Measurements from ENCODE around the gene SEMA6C. TPM values are rescaled to one million over a fixed set of nuclear protein-coding genes. Genes with fewer than 3 reads are reported as not detected.

SEMA6C gene
- total RNA-seq, 1 experiment from 2014 or later = 2.0 TPM

DNA sequence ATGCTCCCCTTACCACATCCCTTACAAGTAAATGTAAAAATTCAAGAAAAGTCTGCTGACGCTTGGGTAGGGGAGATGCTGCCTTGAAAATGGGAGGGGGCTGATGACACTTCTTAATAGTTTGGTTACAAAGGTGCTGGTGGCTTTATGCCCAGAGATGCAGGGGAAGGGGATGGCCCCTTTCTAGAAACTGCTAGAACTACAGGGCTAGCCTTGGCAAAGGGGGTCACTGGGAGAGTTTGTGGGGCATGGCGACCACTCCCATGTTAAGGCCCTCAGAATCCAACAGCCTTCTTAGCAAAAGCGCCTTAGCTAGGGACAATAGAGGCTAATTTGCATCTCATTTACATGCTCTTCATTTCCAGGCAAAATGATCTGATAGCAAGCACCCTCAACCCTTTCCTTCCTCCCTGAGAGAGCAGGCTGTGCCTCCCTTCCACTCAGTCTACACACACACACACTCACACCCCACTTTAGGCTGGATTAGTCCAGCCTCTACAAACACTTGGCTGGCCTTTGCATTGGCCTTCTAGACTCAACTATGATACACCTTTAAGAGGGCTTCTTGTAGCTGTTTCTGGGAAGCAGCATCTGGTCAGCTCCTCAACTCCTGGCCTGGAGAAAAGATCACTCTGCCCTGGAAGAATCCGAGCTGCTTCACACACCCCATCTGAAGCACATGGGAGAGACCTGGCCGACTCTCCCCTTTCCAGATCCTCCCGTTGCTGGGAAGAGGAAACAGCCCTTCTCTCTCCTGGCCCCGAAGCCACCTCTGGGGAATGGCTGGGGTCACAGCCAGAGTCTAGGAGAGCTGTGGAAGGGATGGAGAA lies 1.7 kb downstream of the SEMA6C start:
- no peak overlapping the region for H3K4me2 ChIP-seq (ENCODE audit: low read length)
- H3K79me2 ChIP-seq (ENCODE audit: low read length) = no peaks in the 10 kb centered on the region
- no peaks in the 10 kb centered on the region for H3K9me3 ChIP-seq (ENCODE audit: low read length)
- no TSS peak for BruUV-seq (replicated peaks)
- H3K9ac ChIP-seq (ENCODE audit: low read length) = no peak overlapping the region
- TF ChIP-seq EZH2phosphoT487 (IDR thresholded peaks at IDR 0.05; ENCODE audit: borderline replicate concordance, low read length) = no peak
- no peak for TF ChIP-seq EZH2 (IDR thresholded peaks at IDR 0.05; ENCODE audit: low read length, unreplicated experiment)
- TF ChIP-seq CTCF (conservative IDR thresholded peaks at IDR 0.05; ENCODE audit: low read depth, low read length) = no peak
- ChIA-PET POLR2A (ENCODE audit: unreplicated experiment) (no interaction called here), CTCF (interaction anchor here (0.5 to 1.7 kb wide), 2 partner anchors 45 to 71 kb away, joined by 4 to 5 read pairs; no protein-coding TSS in a partner anchor)
- DNase-seq (no peak), ATAC-seq (no peak)
- no peak overlapping the region for H2AFZ ChIP-seq (ENCODE audit: low read length)
- no peaks in the 10 kb centered on the region for H3F3A ChIP-seq (ENCODE audit: low read length, unreplicated experiment)
- H3K27me3 ChIP-seq (ENCODE audit: low read length) = no peaks in the 10 kb centered on the region
- H3K4me3 ChIP-seq (ENCODE audit: low read length) = no peak overlapping the region
- H3K9me2 ChIP-seq (replicated peaks; ENCODE audit: low read length) = no peaks in the 10 kb centered on the region
- H4K20me1 ChIP-seq (ENCODE audit: low read length) = no peaks in the 10 kb centered on the region
- intact Hi-C loops (cut with micrococcal nuclease) = loop anchor here (5.0 kb wide), 1 partner anchor 42 kb away; no protein-coding TSS in a partner anchor
- H3K36me3 ChIP-seq (ENCODE audit: low read depth, low read length) = no peaks in the 10 kb centered on the region
- H3K4me1 ChIP-seq (ENCODE audit: insufficient read depth, low read length) = peaks cover 8% of the 10 kb centered on the region; the same call in 1 of the 2 replicates
- H3K27ac ChIP-seq (ENCODE audit: low read length) = no peak overlapping the region

- Histone ChIP-seq H4K20me1 (ENCODE audit: low read length) (no peaks in the 10 kb centered on the region), H3K27ac (ENCODE audit: low read length) (no peak overlapping the region), H3K9ac (ENCODE audit: low read length) (no peak overlapping the region), H3K9me2 (replicated peaks; ENCODE audit: low read length) (no peaks in the 10 kb centered on the region), H3K9me3 (ENCODE audit: low read length) (no peaks in the 10 kb centered on the region), H3K36me3 (ENCODE audit: low read depth, low read length) (no peaks in the 10 kb centered on the region), H3F3A (ENCODE audit: low read length, unreplicated experiment) (no peaks in the 10 kb centered on the region), H3K4me3 (ENCODE audit: low read length) (no peak overlapping the region), H2AFZ (ENCODE audit: low read length) (no peak overlapping the region), H3K4me2 (ENCODE audit: low read length) (no peak overlapping the region), H3K79me2 (ENCODE audit: low read length) (no peaks in the 10 kb centered on the region), H3K4me1 (ENCODE audit: insufficient read depth, low read length) (peaks cover 8% of the 10 kb centered on the region; the same call in 1 of the 2 replicates), H3K27me3 (ENCODE audit: low read length) (no peaks in the 10 kb centered on the region)
- ATAC-seq (no peak), DNase-seq (no peak)
- no peak for TF ChIP-seq EZH2phosphoT487 (IDR thresholded peaks at IDR 0.05; ENCODE audit: borderline replicate concordance, low read length)
- TF ChIP-seq CTCF (conservative IDR thresholded peaks at IDR 0.05; ENCODE audit: low read depth, low read length) = no peak
- TF ChIP-seq EZH2 (IDR thresholded peaks at IDR 0.05; ENCODE audit: low read length, unreplicated experiment) = no peak
- intact Hi-C loops (cut with micrococcal nuclease) = no loop called here
- no TSS peak for BruUV-seq (replicated peaks)
- POLR2A ChIA-PET (ENCODE audit: unreplicated experiment) = no interaction called here
- CTCF ChIA-PET = interaction anchor here (1.7 kb wide), 1 partner anchor 44 kb away, joined by 5 read pairs; no protein-coding TSS in a partner anchor
Observed at GRCh38 chr1:151143986-151144385, 2.4 kb downstream of the SEMA6C start.

- Histone ChIP-seq H2AFZ (ENCODE audit: low read length) (no peak overlapping the region), H3K9me2 (replicated peaks; ENCODE audit: low read length) (no peaks in the 10 kb centered on the region), H3K9ac (ENCODE audit: low read length) (no peak overlapping the region), H3K27me3 (ENCODE audit: low read length) (no peaks in the 10 kb centered on the region), H3K9me3 (ENCODE audit: low read length) (no peaks in the 10 kb centered on the region), H3K4me1 (ENCODE audit: insufficient read depth, low read length) (peaks cover 8% of the 10 kb centered on the region; the same call in 1 of the 2 replicates), H3K4me2 (ENCODE audit: low read length) (no peak overlapping the region), H3K36me3 (ENCODE audit: low read depth, low read length) (no peaks in the 10 kb centered on the region), H3F3A (ENCODE audit: low read length, unreplicated experiment) (no peaks in the 10 kb centered on the region), H3K27ac (ENCODE audit: low read length) (no peak overlapping the region), H3K79me2 (ENCODE audit: low read length) (no peaks in the 10 kb centered on the region), H4K20me1 (ENCODE audit: low read length) (no peaks in the 10 kb centered on the region), H3K4me3 (ENCODE audit: low read length) (no peak overlapping the region)
- ChIA-PET CTCF (no interaction called here), POLR2A (ENCODE audit: unreplicated experiment) (no interaction called here)
- intact Hi-C loops (cut with micrococcal nuclease) = no loop called here
- TF ChIP-seq EZH2 (IDR thresholded peaks at IDR 0.05; ENCODE audit: low read length, unreplicated experiment) = no peak
- TF ChIP-seq EZH2phosphoT487 (IDR thresholded peaks at IDR 0.05; ENCODE audit: borderline replicate concordance, low read length) = no peak
- no peak for TF ChIP-seq CTCF (conservative IDR thresholded peaks at IDR 0.05; ENCODE audit: low read depth, low read length)
- DNase-seq = no peak
- BruUV-seq (replicated peaks) = no TSS peak
- no peak for ATAC-seq
Observed at GRCh38 chr1:151143057-151143435, 3.4 kb downstream of the SEMA6C start.

All from PC-3 (cell line).